IMR-90 (cell line): ENCODE measurements around the gene AFF2. TPM values are rescaled to one million over a fixed set of nuclear protein-coding genes. Genes with fewer than 3 reads are reported as not detected.

Source experiments
- ATAC-seq: fragments of 200-7000 bp; cut with Tn5 transposase; 2 replicates; pipeline ENCODE4 v1.9.1; 2020; ENCODE audit warnings: low read depth, mild to moderate bottlenecking, moderate library complexity
- BruUV-seq: library from RNA; stranded (reverse); fragments of 400-500 nt; replicated peaks from 2 replicates; lab custom pipeline; 2021; lab: Mats Ljungman, UMichigan
- CTCF ChIA-PET: fragments of 300-600 bp; formaldehyde crosslinking; extraction: SDS; loops from one replicate; lab custom pipeline; 2021; ENCODE audit warnings: antibody characterized with exemption; lab: Yijun Ruan, JAX
- POLR2A ChIA-PET: fragments of 300-600 bp; sonication (Branson Sonifier 250); formaldehyde crosslinking; loops from one replicate; lab custom pipeline; 2022; ENCODE audit warnings: antibody characterized with exemption; ENCODE audit not compliant: unreplicated experiment; lab: Charles Lee
- DNase-seq: peaks from one replicate; pipeline ENCODE4 v3.0.0; 2013
- H2AFZ ChIP-seq: replicated peaks from 2 replicates; pipeline ENCODE3; 2013; ENCODE audit warnings: low read length, mild to moderate bottlenecking; ENCODE audit not compliant: poor library complexity
- H2AK5ac ChIP-seq: 2 replicates; pipeline ENCODE4 v1.6.1; 2013; ENCODE audit warnings: low read depth, low read length, inconsistent platforms
- H2AK9ac ChIP-seq: replicated peaks from 2 replicates; pipeline ENCODE3; 2013; ENCODE audit warnings: mild to moderate bottlenecking, low read depth, low read length, moderate library complexity; ENCODE audit not compliant: poor library complexity
- H2BK120ac ChIP-seq: 2 replicates; pipeline ENCODE4 v1.6.1; 2013; ENCODE audit warnings: low read depth, low read length, inconsistent platforms
- H2BK15ac ChIP-seq: 3 replicates; pipeline ENCODE4 v1.6.1; 2013; ENCODE audit warnings: low read depth, low read length, inconsistent platforms
- H2BK20ac ChIP-seq: 2 replicates; pipeline ENCODE4 v1.6.1; 2013; ENCODE audit warnings: low read depth, mild to moderate bottlenecking, inconsistent platforms, low read length, moderate library complexity
- H2BK5ac ChIP-seq: 2 replicates; pipeline ENCODE4 v1.6.1; 2013; ENCODE audit warnings: mild to moderate bottlenecking, low read depth, low read length, inconsistent platforms; ENCODE audit not compliant: poor library complexity, severe bottlenecking
- H3K14ac ChIP-seq: replicated peaks from 2 replicates; pipeline ENCODE4 v1.6.1; 2013; ENCODE audit warnings: low read depth, low read length, inconsistent platforms
- H3K18ac ChIP-seq: 2 replicates; pipeline ENCODE4 v1.6.1; 2013; ENCODE audit warnings: low read depth, low read length, control low read depth
- H3K23ac ChIP-seq: 2 replicates; pipeline ENCODE4 v1.6.1; 2013; ENCODE audit warnings: low read depth, low read length, inconsistent platforms
- H3K27ac ChIP-seq: 2 replicates; pipeline ENCODE4 v1.5.1; 2013; ENCODE audit warnings: mild to moderate bottlenecking, control low read depth, low read length; ENCODE audit not compliant: insufficient read depth
- H3K27me3 ChIP-seq: 2 replicates; pipeline ENCODE4 v1.6.1; 2013; ENCODE audit warnings: low read length; ENCODE audit not compliant: control insufficient read depth, insufficient read depth
- H3K36me3 ChIP-seq: 2 replicates; pipeline ENCODE4 v1.6.1; 2013; ENCODE audit warnings: low read length, mixed read lengths; ENCODE audit not compliant: control insufficient read depth, insufficient read depth
- H3K4ac ChIP-seq: 2 replicates; pipeline ENCODE4 v1.6.1; 2013; ENCODE audit warnings: low read depth, low read length, inconsistent platforms
- H3K4me1 ChIP-seq: 2 replicates; pipeline ENCODE4 v1.6.1; 2013; ENCODE audit warnings: low read length, mixed read lengths; ENCODE audit not compliant: control insufficient read depth, insufficient read depth
- H3K4me2 ChIP-seq: 2 replicates; pipeline ENCODE4 v1.6.1; 2013; ENCODE audit warnings: low read depth, mild to moderate bottlenecking, control low read depth, low read length, moderate library complexity
- H3K4me3 ChIP-seq: 2 replicates; pipeline ENCODE4 v1.5.1; 2013; ENCODE audit warnings: low read depth, mild to moderate bottlenecking, control low read depth, low read length, moderate library complexity; ENCODE audit not compliant: insufficient read depth
- H3K56ac ChIP-seq: 2 replicates; pipeline ENCODE4 v1.6.1; 2013; ENCODE audit warnings: low read length, inconsistent platforms; ENCODE audit not compliant: insufficient read depth; ENCODE audit errors: extremely low read depth
- H3K79me1 ChIP-seq, 2 experiments: 2 replicates each; pipeline ENCODE4 v1.6.1; 2013; ENCODE audit warnings: low read length in 2 of 2, inconsistent platforms in 1 of 2, low read depth in 1 of 2
- H3K9ac ChIP-seq: 2 replicates; pipeline ENCODE4 v1.6.1; 2013; ENCODE audit warnings: low read depth, low read length, control low read depth
- H3K9me1 ChIP-seq: 2 replicates; pipeline ENCODE4 v1.6.1; 2013; ENCODE audit warnings: low read length, inconsistent platforms; ENCODE audit not compliant: insufficient read depth
- H3K9me3 ChIP-seq: 2 replicates; pipeline ENCODE4 v1.6.1; 2013; ENCODE audit warnings: low read length; ENCODE audit not compliant: control insufficient read depth, insufficient read depth
- H4K20me1 ChIP-seq: 2 replicates; pipeline ENCODE4 v1.6.1; 2013; ENCODE audit warnings: low read length, inconsistent platforms; ENCODE audit not compliant: insufficient read depth
- H4K5ac ChIP-seq: 2 replicates; pipeline ENCODE4 v1.6.1; 2013; ENCODE audit warnings: mild to moderate bottlenecking, low read depth, low read length, control low read depth
- H4K8ac ChIP-seq, 2 experiments: 2 replicates each; pipeline ENCODE4 v1.6.1; 2013; ENCODE audit warnings: low read depth in 2 of 2, low read length in 2 of 2, control low read depth in 1 of 2, inconsistent platforms in 1 of 2
- H4K91ac ChIP-seq: 2 replicates; pipeline ENCODE4 v1.6.1; 2013; ENCODE audit warnings: low read depth, low read length, inconsistent platforms; ENCODE audit not compliant: insufficient read depth
- BHLHE40 ChIP-seq: fragments of 150-350 bp; IDR thresholded peaks from 2 replicates; pipeline ENCODE4 v1.6.1; 2016; ENCODE audit warnings: mild to moderate bottlenecking, low read depth, low read length
- CEBPB ChIP-seq: IDR thresholded peaks from 2 replicates; pipeline ENCODE4 v1.6.1; 2012; ENCODE audit warnings: low read depth, low read length, improper control_type of control experiment
- CHD1 ChIP-seq: IDR thresholded peaks from 2 replicates; pipeline ENCODE4 v1.6.1; 2012; ENCODE audit warnings: low read depth, low read length, improper control_type of control experiment
- FOS ChIP-seq: fragments of 150-350 bp; IDR thresholded peaks from 2 replicates; pipeline ENCODE4 v1.6.1; 2016; ENCODE audit warnings: low read depth, low read length
- MAFK ChIP-seq: IDR thresholded peaks from 2 replicates; pipeline ENCODE4 v1.6.1; 2012; ENCODE audit warnings: low read depth, low read length, improper control_type of control experiment
- MAZ ChIP-seq: IDR thresholded peaks from 2 replicates; pipeline ENCODE4 v1.6.1; 2012; ENCODE audit warnings: low read depth, mild to moderate bottlenecking, low read length, improper control_type of control experiment, moderate library complexity, borderline replicate concordance
- MXI1 ChIP-seq: IDR thresholded peaks from 2 replicates; pipeline ENCODE4 v1.6.1; 2012; ENCODE audit warnings: low read depth, mild to moderate bottlenecking, low read length, moderate library complexity, borderline replicate concordance
- NFE2L2 ChIP-seq: fragments of 150-350 bp; IDR thresholded peaks from 2 replicates; pipeline ENCODE4 v1.6.1; 2016; ENCODE audit warnings: low read depth, mild to moderate bottlenecking, low read length
- POLR2A ChIP-seq: IDR thresholded peaks from 2 replicates; pipeline ENCODE4 v1.6.1; 2012; ENCODE audit warnings: mild to moderate bottlenecking, low read depth, low read length
- RAD21 ChIP-seq: IDR thresholded peaks from 2 replicates; pipeline ENCODE4 v1.6.1; 2012; ENCODE audit warnings: low read length, improper control_type of control experiment
- RCOR1 ChIP-seq: IDR thresholded peaks from 2 replicates; pipeline ENCODE4 v1.6.1; 2012; ENCODE audit warnings: mild to moderate bottlenecking, low read length, improper control_type of control experiment; ENCODE audit not compliant: insufficient replicate concordance
- RFX5 ChIP-seq: IDR thresholded peaks from 2 replicates; pipeline ENCODE4 v1.8.0; 2012; ENCODE audit warnings: low read depth, mild to moderate bottlenecking, low read length, moderate library complexity
- SMC3 ChIP-seq: fragments of 150-350 bp; IDR thresholded peaks from 2 replicates; pipeline ENCODE4 v1.6.1; 2016; ENCODE audit warnings: low read depth, mild to moderate bottlenecking, antibody characterized with exemption, low read length, moderate library complexity
- WGBS, 2 experiments: methylation state at CpG; one replicate each; pipeline versions ENCODE4 v1.1.5 to v1.1.7; 2013; ENCODE audit warnings: missing lambda C conversion rate in 2 of 2; ENCODE audit not compliant: insufficient read length in 1 of 2; ENCODE audit errors: extremely low coverage in 2 of 2; 5-methylcytosine and 5-hydroxymethylcytosine counted together
- dilution Hi-C: fragments of 300-500 bp; cut with HindIII; formaldehyde crosslinking; loops from one replicate; pipeline ENCODE4 v1.14.3; 2018; ENCODE audit warnings: low sequenced_read_pairs; ENCODE audit not compliant: unreplicated experiment
- in situ Hi-C: fragments of 300-500 bp; cut with MboI; formaldehyde crosslinking; loops from 3 replicates; pipeline ENCODE4 v1.14.3; 2019; ENCODE audit warnings: low sequenced_read_pairs, inconsistent platforms, mixed read lengths
- intact Hi-C: fragments of 100-400 bp; cut with micrococcal nuclease; formaldehyde crosslinking; loops from 2 replicates; pipeline ENCODE4 v1.10.0; 2022
- polyA plus RNA-seq, 3 experiments: library from polyadenylated mRNA; depleted of rRNA; stranded (reverse); fragments of >200 nt; gene quantifications; 2 replicates each; pipeline ENCODE4 v1.2.3, GENCODE V29; 2012; ENCODE audit warnings: low replicate concordance in 1 of 3
- total RNA-seq: library from RNA; depleted of rRNA; stranded (reverse); fragments of >200 nt; gene quantifications from 2 replicates; pipeline ENCODE4 v1.2.3, GENCODE V29; 2012
- TF ChIP-seq, protein P1 (sequence below): fragments of 150-350 bp; IDR thresholded peaks from 2 replicates; pipeline ENCODE4 v1.6.1; 2017; ENCODE audit warnings: mild to moderate bottlenecking, antibody characterized with exemption, low read length, low read depth
- TF ChIP-seq, protein P2 (sequence below): fragments of 150-350 bp; IDR thresholded peaks from 2 replicates; pipeline ENCODE4 v1.6.1; 2016; ENCODE audit warnings: low read depth, mild to moderate bottlenecking, low read length, moderate library complexity, borderline replicate concordance
- TF ChIP-seq, protein P3 (sequence below): conservative IDR thresholded peaks from 2 replicates; pipeline ENCODE4 v1.5.1; 2012; ENCODE audit warnings: mild to moderate bottlenecking, low read depth, low read length, improper control_type of control experiment

AFF2 gene
- total and polyA plus RNA-seq, 2 of the 4 experiments (the other 2 are of a cell fraction) = 0.15 to 0.72 TPM

DNA sequence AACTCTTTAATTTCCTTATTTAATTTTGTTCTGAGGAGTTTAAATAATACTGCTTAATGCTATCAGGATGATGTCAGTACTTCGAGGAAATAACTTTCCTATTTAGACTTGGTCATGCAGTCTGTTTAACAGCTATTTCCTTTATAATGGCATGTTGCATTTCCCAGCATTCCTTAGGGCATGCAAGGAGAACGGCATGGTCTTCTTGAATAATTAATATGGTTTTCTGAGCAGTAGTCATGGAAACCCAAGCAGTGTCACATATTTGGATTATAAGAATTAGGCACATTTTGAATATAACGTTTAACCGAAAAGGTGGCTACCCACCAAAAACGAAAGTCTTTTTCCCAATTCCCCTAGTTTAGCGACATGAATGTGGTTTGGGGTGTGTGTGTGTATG, 76.0 kb downstream of the AFF2 start:
- Histone ChIP-seq H3K79me1 (no peaks in the 10 kb centered on the region), H4K20me1 (no peaks in the 10 kb centered on the region), H3K9ac (no peak overlapping the region), H3K23ac (no peak overlapping the region), H4K5ac (no peak overlapping the region), H3K4me1 (no peaks in the 10 kb centered on the region), H3K27me3 (no peaks in the 10 kb centered on the region), H3K36me3 (no peaks in the 10 kb centered on the region), H2AK5ac (no peak overlapping the region), H3K9me1 (no peaks in the 10 kb centered on the region), H2BK5ac (no peak overlapping the region), H3K4me3 (no peak overlapping the region), H2AK9ac (no peak overlapping the region), H2BK15ac (no peak overlapping the region), H4K8ac (no peak overlapping the region), H3K9me3 (no peaks in the 10 kb centered on the region), H4K91ac (no peak overlapping the region), H2BK20ac (no peak overlapping the region), H2AFZ (no peak overlapping the region), H3K4ac (no peak overlapping the region), H3K18ac (no peak overlapping the region), H3K14ac (no peak overlapping the region), H3K56ac (no peak overlapping the region), H3K27ac (no peak overlapping the region), H3K4me2 (no peak overlapping the region), H2BK120ac (no peak overlapping the region)
- TF ChIP-seq NFE2L2 = no peak
- no peak for TF ChIP-seq RAD21
- TF ChIP-seq CEBPB = no peak
- TF ChIP-seq, protein P1, sequence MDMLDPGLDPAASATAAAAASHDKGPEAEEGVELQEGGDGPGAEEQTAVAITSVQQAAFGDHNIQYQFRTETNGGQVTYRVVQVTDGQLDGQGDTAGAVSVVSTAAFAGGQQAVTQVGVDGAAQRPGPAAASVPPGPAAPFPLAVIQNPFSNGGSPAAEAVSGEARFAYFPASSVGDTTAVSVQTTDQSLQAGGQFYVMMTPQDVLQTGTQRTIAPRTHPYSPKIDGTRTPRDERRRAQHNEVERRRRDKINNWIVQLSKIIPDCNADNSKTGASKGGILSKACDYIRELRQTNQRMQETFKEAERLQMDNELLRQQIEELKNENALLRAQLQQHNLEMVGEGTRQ = no peak
- TF ChIP-seq SMC3 = no peak
- TF ChIP-seq, protein P2, sequence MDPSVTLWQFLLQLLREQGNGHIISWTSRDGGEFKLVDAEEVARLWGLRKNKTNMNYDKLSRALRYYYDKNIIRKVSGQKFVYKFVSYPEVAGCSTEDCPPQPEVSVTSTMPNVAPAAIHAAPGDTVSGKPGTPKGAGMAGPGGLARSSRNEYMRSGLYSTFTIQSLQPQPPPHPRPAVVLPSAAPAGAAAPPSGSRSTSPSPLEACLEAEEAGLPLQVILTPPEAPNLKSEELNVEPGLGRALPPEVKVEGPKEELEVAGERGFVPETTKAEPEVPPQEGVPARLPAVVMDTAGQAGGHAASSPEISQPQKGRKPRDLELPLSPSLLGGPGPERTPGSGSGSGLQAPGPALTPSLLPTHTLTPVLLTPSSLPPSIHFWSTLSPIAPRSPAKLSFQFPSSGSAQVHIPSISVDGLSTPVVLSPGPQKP = no peak
- TF ChIP-seq RFX5 = no peak
- TF ChIP-seq FOS = no peak
- no peak for TF ChIP-seq MXI1
- no peak for TF ChIP-seq POLR2A
- no peak for TF ChIP-seq MAZ
- TF ChIP-seq, protein P3, sequence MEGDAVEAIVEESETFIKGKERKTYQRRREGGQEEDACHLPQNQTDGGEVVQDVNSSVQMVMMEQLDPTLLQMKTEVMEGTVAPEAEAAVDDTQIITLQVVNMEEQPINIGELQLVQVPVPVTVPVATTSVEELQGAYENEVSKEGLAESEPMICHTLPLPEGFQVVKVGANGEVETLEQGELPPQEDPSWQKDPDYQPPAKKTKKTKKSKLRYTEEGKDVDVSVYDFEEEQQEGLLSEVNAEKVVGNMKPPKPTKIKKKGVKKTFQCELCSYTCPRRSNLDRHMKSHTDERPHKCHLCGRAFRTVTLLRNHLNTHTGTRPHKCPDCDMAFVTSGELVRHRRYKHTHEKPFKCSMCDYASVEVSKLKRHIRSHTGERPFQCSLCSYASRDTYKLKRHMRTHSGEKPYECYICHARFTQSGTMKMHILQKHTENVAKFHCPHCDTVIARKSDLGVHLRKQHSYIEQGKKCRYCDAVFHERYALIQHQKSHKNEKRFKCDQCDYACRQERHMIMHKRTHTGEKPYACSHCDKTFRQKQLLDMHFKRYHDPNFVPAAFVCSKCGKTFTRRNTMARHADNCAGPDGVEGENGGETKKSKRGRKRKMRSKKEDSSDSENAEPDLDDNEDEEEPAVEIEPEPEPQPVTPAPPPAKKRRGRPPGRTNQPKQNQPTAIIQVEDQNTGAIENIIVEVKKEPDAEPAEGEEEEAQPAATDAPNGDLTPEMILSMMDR = no peak
- TF ChIP-seq BHLHE40 = no peak
- TF ChIP-seq RCOR1 = no peak
- TF ChIP-seq MAFK = no peak
- no peak for TF ChIP-seq CHD1
- BruUV-seq = no TSS peak
- intact Hi-C loops (no loop called here), in situ Hi-C loops (no loop called here), dilution Hi-C loops (no loop called here)
- no peak for ATAC-seq
- DNase-seq = no peak
- ChIA-PET POLR2A (no interaction called here), CTCF (no interaction called here)
- no CpG with 5 or more reads among the region's 6 CpGs for WGBS, 2 experiments
